Right cardiac atrium (tissue), 5 donors: ENCODE measurements around the gene METTL9. TPM values are rescaled to one million over a fixed set of nuclear protein-coding genes. Genes with fewer than 3 reads are reported as not detected.
"Not testable (repeated sequence)": the region's sequence is repeated elsewhere in the genome, so short reads cannot be mapped to it uniquely, and the experiment has no call there.

Experiments
- ATAC-seq, 2 donors: fragments of 200-7000 bp; cut with Tn5 transposase; one replicate each; pipeline versions ENCODE4 v1.8.0 to v1.9.1; 2020; ENCODE audit warnings: moderate library complexity in 2 of 2, mild to moderate bottlenecking in 1 of 2
- DNase-seq, 3 donors: peaks; one replicate each; pipeline ENCODE4 v3.0.0-alpha.2; 2020
- H3K27ac ChIP-seq: one replicate; pipeline ENCODE4 v1.5.1; 2013; ENCODE audit warnings: mild to moderate bottlenecking, low read length, control low read depth, moderate library complexity
- H3K27me3 ChIP-seq: one replicate; pipeline ENCODE4 v1.6.1; 2013; ENCODE audit not compliant: control insufficient read depth, insufficient read depth
- H3K4me1 ChIP-seq: one replicate; pipeline ENCODE4 v1.6.1; 2013; ENCODE audit warnings: low read length; ENCODE audit not compliant: control insufficient read depth, insufficient read depth
- H3K4me3 ChIP-seq: one replicate; pipeline ENCODE4 v1.5.1; 2013; ENCODE audit warnings: low read length, control low read depth
- H3K9me3 ChIP-seq: one replicate; pipeline ENCODE4 v1.6.1; 2013; ENCODE audit warnings: low read length; ENCODE audit not compliant: control insufficient read depth
- WGBS: extraction: QIAGEN DNeasy Blood & Tissue Kit; methylation state at CpG from one replicate; pipeline ENCODE4 v1.1.7; 2013; 5-methylcytosine and 5-hydroxymethylcytosine counted together
- intact Hi-C, 4 donors: fragments of 100-400 bp; cut with DNase I; formaldehyde crosslinking; loops; one replicate each; pipeline versions ENCODE4 v1.11.0 to v1.14.0; 2022 to 2023
- polyA plus RNA-seq: library from polyadenylated mRNA; stranded (reverse); fragments of 200-250 nt; gene quantifications from one replicate; pipeline ENCODE4 v1.2.3, GENCODE V29; 2013
- total RNA-seq, 4 donors: library from RNA; stranded (reverse); fragmentation: NEBNext Ultra II Directional; extraction: Animal tissue kit (Norgen Biotek cat#: 25700); gene quantifications; one replicate each; pipeline ENCODE4 v1.2.1, GENCODE V29; 2021
- donor health status: healthy with polysubstance abuse.
- donor health status: DM: no; HTN: yes; CAD: no.
- donor health status: DM: no; HTN: no; CAD: no.
- donor health status: DM: no; HTN: yes; CAD: no; lungs with severe emphysema.
- donor health status: DM: yes; HTN: yes; CAD: no.

The METTL9 gene
- total and polyA plus RNA-seq, 5 donors = 31.5 to 63.2 (median 59.5) TPM

DNA sequence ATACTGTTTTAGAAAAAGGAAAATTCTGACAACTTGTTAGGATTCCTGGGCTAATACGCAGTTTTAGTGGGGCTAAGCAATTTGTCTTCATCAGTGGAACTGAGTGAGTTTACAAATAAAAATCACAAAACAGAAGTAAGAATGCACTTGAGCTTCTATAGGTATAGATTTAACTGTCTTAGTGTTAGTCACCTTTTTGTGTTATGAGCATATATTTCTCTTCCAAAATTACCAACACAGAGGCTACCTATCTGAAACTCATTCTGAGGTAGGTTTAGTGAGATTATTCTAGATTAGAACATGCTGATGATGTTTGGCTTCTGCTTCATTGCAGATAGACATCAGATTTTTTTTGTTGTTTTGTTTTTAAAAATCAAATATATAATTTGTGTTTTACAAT lies 23.2 kb downstream of the METTL9 start:
- intact Hi-C loops = no loop called here
- Histone ChIP-seq H3K9me3 (no peaks in the 10 kb centered on the region), H3K4me1 (no peaks in the 10 kb centered on the region), H3K27ac (no peak overlapping the region), H3K4me3 (no peak overlapping the region), H3K27me3 (no peaks in the 10 kb centered on the region)
- no peak for ATAC-seq
- WGBS = 100% methylated on average over 1 of the region's 1 CpG
- DNase-seq = no peak

DNA sequence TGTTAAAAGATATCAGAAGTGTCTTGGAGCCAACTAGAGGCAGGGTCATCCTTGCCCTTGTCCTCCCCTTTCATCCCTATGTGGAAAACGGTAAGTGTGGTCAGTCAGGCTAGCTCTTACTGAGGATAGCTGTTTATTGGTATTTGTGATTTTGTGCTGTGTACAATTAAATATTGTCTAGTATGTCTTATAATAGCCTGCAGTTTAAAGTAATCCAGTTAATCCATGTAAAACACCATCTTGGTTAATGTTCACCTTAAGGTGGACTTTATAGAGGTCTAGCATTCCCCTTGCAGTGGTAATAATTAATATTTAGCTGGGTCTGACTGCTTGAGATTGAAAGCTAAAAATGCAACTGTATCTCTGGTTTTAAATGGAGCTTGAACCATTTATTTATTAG lies 25.6 kb downstream of the METTL9 start:
- Histone ChIP-seq H3K27ac (no peak overlapping the region), H3K27me3 (no peaks in the 10 kb centered on the region), H3K9me3 (no peaks in the 10 kb centered on the region), H3K4me1 (no peaks in the 10 kb centered on the region), H3K4me3 (no peak overlapping the region)
- 74% methylated on average over 1 of the region's 1 CpG for WGBS
- DNase-seq (no peak), ATAC-seq (no peak)
- intact Hi-C loops = no loop called here

DNA sequence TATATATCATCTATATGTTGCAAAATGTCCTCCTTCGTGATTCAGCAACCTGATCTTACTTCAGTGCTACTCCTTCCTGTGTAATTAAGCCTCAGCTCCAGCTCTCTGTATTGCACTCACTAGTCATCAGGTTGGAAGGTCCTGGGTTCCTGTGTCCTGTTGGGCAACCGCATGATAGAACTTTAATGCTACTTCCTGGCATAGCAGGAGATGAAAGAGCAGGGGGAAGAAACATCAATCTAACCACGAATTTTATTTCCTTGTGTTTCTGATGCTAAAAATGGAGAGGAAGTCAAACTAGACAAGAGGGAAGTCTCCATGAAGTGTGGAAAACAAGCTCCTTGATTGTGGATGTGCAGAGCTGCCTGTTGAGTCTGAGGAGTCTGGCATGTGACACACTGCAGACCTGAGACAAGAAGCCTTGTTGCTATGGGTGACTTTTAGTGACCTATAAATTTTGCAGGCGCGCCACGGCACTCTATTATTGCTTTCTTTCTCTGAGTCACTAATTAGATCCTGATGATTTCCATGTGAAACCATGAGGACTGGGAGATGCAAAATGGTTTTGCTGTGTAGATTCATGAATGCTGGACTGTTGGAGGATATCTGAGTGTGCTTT lies 27.4 kb downstream of the METTL9 start:
- intact Hi-C loops = no loop called here
- Histone ChIP-seq H3K4me1 (no peaks in the 10 kb centered on the region), H3K27me3 (no peaks in the 10 kb centered on the region), H3K27ac (no peak overlapping the region), H3K9me3 (no peaks in the 10 kb centered on the region), H3K4me3 (no peak overlapping the region)
- peak in 1 of 2 donors; percentile 70 for ATAC-seq
- 43% methylated on average over 6 of the region's 6 CpGs for WGBS
- no peak for DNase-seq

DNA sequence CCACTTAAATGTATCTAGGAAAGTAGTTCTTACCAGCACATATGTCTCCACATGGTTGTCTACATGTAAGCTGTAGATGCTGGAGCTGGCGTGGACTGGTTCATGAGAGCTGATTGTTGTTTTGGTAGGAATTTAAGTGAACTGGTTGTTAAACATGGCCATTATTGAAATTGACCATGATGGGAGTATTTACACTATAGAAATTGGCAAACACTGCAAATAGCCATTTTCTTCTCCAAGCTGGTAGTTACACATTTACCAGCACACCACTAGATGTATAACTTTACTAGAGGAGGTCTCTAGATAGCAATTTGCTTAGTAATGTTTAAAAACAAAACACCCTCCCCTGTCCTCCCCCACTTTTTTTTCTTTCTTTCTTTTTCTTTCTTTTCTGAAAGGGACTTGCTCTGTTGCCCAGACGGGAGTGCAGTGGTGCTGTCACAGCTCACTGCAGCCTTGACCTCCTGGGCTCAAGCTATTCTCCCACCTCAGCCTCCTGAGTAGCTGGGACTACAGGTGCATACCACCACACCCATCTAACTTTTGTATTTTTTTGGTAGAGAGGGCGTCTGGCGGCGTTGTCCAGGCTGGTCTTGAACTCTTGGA lies 28.8 kb downstream of the METTL9 start:
- DNase-seq (no peak), ATAC-seq (no peak)
- Histone ChIP-seq H3K27me3 (no peaks in the 10 kb centered on the region), H3K9me3 (no peaks in the 10 kb centered on the region), H3K4me3 (no peak overlapping the region), H3K4me1 (no peaks in the 10 kb centered on the region), H3K27ac (no peak overlapping the region)
- intact Hi-C loops = no loop called here
- 98% methylated on average over 5 of the region's 5 CpGs for WGBS

DNA sequence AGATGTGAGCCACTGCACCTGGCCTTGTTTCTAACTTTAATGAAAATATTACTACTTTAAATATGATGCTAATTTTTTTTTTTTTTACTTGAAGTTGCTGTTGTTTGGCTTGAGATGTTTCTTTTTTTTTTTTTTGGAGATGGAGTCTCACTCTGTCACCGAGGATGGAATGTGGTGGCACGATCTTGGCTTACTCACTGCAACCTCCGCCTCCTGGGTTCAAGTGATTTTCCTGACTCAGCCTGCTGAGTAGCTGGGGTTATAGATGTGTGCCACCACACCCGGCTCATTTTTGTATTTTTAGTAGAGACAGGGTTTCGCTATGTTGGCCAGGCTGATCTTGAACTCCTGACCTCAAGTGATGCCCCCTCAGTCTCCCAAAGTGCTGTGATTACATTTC lies 29.4 kb downstream of the METTL9 start:
- 94% methylated on average over 5 of the region's 5 CpGs for WGBS
- ATAC-seq (no peak), DNase-seq (no peak)
- Histone ChIP-seq H3K4me1 (no peaks in the 10 kb centered on the region), H3K4me3 (no peak overlapping the region), H3K9me3 (no peaks in the 10 kb centered on the region), H3K27ac (no peak overlapping the region), H3K27me3 (no peaks in the 10 kb centered on the region)
- intact Hi-C loops = no loop called here

DNA sequence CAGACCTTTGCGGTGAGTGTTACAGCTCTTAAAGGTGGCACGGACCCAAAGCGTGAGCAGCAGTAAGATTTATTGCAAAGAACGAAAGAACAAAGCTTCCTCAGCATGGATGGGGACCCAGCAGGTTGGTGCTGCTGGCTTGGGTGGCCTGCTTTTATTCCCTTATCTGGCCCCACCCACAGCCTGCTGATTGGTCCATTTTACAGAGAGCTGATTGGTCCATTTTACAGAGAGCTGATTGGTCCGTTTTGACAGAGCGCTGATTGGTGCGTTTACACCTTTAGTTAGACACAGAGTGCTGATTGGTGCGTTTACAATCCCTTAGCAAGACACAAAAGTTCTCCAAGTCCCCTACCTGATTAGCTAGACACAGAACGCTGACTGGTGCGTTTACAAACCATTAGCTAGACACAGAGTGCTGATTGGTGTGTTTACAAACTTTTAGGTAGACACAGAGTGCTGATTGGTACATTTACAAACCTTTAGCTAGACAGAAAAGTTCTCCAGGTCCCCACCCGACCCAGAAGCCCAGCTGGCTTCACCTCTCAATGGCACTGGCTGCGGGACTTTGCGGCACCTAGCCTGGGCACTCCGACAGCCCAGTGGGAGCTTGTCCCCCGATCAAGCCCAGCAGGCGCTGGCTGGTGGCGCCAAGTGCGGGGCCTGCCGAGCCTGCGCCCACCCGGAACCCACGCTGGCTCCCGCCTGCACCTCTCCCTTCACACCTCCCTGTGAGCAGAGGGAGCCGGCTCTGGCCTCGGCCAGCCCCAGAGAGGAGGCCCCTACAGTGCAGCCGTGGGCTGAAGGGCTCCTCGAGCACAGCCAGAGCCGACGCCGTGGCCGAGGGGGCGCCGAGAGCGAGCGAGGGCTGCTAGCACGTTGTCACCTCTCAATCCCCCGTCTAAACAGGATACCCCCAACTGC lies 30.5 kb downstream of the METTL9 start:
- H3K4me3 ChIP-seq, H3K27me3 ChIP-seq, H3K4me1 ChIP-seq, ATAC-seq, H3K27ac ChIP-seq, DNase-seq, H3K9me3 ChIP-seq, intact Hi-C loops: not testable (repeated sequence)
- 98% methylated on average over 37 of the region's 37 CpGs for WGBS

DNA sequence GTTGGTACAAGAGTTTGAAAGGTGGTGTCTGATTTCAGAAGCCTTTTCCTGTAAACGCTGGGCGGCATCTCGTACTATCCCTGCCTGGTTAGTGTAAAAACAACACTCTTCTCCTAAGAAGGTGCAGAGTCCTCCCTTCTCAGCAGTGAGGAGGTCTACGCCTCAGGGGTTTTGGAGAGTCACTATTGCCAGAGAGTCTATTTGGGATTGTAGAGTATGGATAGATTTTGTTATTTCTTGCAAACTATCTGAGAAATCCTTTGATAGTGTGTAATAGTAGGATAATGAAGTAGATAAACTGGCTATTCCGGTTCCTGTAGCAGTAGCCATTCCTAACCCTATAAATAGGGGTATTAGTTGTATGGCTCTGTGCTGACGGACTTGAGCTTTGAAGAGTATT lies 31.5 kb downstream of the METTL9 start:
- H3K4me1 ChIP-seq, H3K27ac ChIP-seq, H3K4me3 ChIP-seq, ATAC-seq, H3K9me3 ChIP-seq, intact Hi-C loops, H3K27me3 ChIP-seq, DNase-seq: not testable (repeated sequence)
- 93% methylated on average over 6 of the region's 6 CpGs for WGBS

DNA sequence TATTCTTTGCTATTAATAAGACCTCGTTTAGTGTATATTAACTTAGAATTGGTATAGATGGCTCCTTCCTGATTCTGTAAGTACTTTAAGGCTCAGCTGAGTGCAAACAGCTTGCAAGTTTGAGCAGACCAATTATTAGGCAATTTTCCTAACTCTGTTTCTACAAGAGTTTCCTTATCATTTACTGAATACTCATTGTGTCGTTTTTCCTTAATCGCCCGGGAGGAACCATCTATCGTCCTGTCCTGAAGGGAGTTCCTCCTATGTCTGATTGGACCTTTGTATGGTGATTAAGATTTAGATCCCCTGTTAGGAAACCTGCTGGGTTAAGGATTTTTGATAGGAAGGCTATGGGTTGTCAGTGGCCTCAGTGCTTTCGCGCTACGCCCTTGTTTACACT lies 32.0 kb downstream of the METTL9 start:
- 77% methylated on average over 8 of the region's 8 CpGs for whole genome bisulfite sequencing
- H3K4me1 ChIP-seq, DNase-seq, intact Hi-C loops, ATAC-seq, H3K4me3 ChIP-seq, H3K27ac ChIP-seq, H3K9me3 ChIP-seq, H3K27me3 ChIP-seq: not testable (repeated sequence)

DNA sequence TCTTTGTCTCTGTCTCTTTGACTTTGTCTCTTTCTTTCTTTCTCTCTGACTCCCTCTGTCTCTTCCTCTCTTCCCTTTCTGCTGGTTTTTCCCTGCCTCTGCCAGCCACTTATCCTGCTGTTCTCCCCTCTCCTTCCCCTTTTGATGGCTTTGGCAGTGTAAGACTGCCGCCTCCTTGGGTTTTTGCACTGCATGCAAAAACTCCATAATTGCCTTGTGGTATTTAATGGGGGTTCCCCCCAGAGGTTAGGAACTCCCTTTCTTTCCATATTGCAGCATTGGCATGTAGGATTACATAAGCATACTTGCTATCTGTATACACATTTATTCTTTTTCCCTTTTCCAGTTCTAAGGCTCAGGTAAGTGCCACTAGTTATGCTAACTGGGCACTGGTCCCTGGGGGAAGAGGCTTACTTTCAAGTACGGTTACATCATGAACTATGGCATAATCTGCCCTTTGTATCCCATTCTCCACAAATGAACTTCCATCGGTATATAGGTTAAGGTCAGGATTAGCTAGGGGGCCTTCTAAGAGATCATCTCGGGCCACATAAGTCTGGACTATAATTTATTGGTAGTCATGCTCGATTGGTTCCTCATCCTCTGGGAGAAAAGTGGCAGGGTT lies 32.7 kb downstream of the METTL9 start:
- ATAC-seq, H3K4me3 ChIP-seq, H3K27ac ChIP-seq, intact Hi-C loops, H3K9me3 ChIP-seq, H3K27me3 ChIP-seq, H3K4me1 ChIP-seq, DNase-seq: not testable (repeated sequence)
- WGBS = 87% methylated on average over 5 of the region's 5 CpGs

DNA sequence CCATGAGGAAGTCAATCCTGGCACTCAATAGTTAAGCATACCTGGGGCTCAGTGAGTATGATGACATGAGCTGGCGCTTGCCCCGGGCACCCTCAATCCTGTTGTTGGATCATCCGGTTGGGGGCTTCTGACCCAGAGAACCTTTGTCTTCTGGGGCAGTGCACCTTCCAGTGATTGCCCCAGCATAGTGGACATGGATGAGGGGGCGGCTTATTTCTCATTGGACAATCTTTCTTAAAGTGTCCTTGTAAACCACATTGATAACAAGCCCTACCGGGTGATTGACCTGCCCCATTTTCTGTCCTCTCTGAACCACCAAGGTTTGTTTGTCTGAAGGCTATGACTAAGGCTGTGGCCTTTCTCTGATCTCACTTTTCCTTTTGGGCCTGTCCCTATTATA lies 34.8 kb downstream of the METTL9 start:
- 95% methylated on average over 5 of the region's 5 CpGs for WGBS
- H3K4me1 ChIP-seq = no peaks in the 10 kb centered on the region
- H3K4me3 ChIP-seq = no peak overlapping the region
- no peak overlapping the region for H3K27ac ChIP-seq
- DNase-seq = no peak
- intact Hi-C loops = no loop called here
- no peaks in the 10 kb centered on the region for H3K9me3 ChIP-seq
- H3K27me3 ChIP-seq = no peaks in the 10 kb centered on the region
- ATAC-seq = no peak

DNA sequence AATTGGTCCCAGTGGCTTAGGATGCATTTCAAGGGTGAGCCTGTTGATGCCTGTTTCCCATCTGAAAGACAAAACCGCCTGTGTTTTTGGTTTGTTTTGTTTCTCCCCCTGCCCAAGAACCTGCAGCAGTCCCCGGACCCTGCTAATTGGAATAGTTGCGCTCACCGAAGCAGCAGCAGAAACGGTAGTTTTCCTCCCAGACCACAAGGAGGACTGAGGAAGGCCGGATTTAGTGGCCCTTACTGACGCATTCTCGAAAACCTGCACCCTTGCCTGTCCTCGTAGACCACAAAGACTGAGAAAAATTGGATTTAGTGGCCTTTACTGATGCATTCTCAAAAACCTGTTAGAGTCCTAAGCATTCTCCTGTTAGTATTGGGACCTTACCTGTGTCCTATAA lies 36.3 kb downstream of the METTL9 start:
- H3K4me3 ChIP-seq, H3K4me1 ChIP-seq, ATAC-seq, H3K9me3 ChIP-seq, DNase-seq, H3K27ac ChIP-seq, H3K27me3 ChIP-seq: not testable (repeated sequence)
- WGBS = 97% methylated on average over 9 of the region's 9 CpGs
- intact Hi-C loops = loop anchor here in 2 of 4 donors (5.0 kb wide), 2 partner anchors 33 to 53 kb away; no protein-coding TSS in a partner anchor
